ENCODE measurements around the gene AHSP.
"Not testable (repeated sequence)": the region's sequence is repeated elsewhere in the genome, so short reads cannot be mapped to it uniquely, and the experiment has no call there.

Gene AHSP, protein sequence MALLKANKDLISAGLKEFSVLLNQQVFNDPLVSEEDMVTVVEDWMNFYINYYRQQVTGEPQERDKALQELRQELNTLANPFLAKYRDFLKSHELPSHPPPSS

DNA sequence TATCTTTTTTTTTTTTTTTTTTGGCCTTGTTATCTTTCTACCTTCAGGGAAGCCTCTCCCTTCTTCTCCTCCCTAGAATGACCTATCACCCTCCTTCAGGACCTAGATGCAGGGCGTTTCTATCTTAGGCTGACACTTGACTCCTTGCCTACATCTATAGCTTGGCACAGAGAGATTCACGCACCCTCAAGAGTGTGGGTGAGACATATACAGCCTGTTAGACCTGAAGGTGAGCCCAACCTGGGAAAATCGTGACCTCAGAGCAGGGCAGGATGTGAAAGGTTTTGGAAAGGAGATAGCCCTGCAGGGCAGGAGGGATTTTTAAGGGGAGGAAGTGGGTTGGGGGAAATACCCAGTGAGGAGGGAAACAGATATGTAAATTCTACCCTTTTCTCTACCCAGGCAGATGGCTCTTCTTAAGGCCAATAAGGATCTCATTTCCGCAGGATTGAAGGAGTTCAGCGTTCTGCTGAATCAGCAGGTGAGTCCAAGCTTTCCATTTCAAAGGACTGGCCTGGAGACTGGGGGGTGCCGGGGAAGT lies at the start of gene AHSP:
Gene AHSP, plus strand, starts transcription at position 167 of the 541 bp plus-strand sequence. Its CDS starts 240 bp downstream, at position 407.
- no peak for DNase-seq

DNA sequence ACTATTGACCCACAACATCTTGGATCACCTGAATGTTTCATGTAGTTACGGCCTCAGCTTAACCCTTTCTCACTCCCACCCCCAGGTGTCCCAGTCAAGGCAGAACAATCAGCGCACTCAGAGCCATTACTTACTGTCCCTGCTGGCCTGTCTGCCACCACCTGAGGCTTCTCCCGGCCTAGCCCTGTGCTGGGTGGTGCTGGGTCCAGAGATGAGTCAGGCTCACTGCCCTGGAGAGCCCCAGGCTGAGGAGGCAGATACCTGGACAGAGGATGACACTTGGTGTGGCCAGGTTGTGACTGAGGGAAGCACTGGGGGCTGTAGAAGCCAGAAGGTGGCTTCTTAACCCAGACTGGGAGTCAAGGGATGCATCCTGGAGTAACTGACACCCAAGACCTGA lies 48.7 kb upstream of the AHSP start:
- DNase-seq, result no peak

DNA sequence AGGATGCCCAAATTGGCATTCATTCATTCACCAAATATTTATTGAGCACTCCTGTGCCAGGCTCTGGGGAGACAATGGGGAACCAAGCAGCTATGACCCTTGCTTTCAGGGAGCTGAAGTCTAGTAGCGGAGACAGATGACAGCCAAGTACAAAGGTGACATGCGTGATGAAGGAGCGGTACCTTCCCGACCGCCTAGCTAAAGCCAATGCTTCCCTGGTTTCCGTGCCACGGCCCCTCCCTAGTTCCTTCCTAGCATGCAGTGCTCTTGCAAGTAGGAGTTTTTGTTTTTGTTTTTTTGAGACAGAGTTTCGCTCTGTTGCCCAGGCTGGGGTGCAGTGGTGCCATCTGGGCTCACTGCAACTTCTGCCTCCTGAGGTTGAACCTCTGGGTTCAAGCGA lies 47.9 kb upstream of the AHSP start:
- no peak for DNase-seq

DNA sequence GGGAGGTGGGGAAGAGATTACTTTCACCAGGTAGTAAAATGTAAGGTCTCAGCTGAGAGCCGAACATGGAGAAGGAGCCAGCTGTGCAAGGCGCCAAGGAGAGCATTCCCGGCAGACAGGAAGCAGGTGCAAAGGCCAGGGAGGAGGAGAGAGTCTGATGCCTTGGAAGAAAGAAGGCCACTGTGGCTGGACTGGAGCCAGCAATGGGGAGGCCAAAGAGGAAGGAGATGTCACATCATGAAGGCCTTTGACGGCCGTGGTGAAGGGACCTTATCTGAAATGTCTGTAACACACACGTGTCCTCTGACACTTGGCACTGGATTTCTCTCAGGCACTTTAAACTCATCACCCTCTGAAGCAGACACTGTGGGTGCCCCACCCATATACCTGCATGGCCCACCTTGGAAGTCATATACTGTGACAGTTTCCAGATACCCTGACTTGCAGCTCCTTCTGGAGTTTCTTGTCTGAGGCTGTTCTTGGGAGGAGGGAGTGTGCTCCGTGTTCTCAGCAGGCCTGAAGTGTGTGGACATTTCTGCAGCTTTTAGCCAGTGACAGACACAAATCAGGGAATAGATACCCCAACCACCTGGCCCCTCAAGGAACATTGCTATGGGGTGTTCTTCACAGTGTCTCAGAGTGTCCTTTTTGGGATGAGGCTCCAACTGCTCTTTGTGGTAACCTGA lies 46.7 kb upstream of the AHSP start:
- no peak for DNase-seq

DNA sequence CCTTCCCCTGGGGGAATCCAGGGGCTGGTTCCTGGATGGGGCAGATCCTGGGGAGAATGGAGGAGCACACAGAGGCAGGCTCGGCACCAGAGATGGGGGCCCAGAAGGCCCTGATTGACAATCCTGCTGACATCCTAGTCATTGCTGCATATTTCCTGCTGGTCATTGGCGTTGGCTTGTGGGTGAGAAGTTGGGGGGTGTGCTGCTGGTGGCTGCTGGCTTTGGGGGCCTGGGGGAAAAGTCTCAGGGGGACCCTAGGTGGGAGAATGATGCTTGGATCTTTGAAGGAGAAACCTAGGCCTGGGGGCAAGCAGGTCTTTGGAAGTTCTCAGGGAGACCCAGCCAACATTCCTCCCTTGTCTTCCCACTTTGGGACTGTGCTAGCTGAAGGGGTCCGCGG lies 44.6 kb upstream of the AHSP start, which contains the start of gene SLC5A2:
Gene SLC5A2, plus strand, starts transcription at position 43 of the 400 bp plus-strand sequence. Its CDS starts 14 bp downstream, at position 57.
- DNase-seq, result no peak

DNA sequence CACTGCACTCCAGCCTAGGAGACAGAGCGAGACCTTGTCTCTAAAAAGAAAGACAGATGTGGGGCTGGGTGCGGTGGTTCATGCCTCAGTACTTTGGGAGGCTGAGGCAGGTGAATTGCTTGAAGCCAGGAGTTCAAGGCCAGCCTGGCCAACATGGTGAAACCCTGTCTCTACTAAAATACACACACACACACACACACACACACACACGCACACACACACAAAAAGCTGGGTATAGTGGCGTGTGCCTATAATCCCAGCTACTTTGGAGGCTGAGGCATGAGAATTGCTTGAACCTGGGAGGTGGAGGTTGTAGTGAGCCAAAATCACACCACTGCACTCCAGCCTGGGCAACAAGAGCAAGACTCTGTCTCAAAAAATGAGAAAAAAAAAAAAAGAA lies 43.7 kb upstream of the AHSP start:
- DNase-seq, result not testable (repeated sequence)

DNA sequence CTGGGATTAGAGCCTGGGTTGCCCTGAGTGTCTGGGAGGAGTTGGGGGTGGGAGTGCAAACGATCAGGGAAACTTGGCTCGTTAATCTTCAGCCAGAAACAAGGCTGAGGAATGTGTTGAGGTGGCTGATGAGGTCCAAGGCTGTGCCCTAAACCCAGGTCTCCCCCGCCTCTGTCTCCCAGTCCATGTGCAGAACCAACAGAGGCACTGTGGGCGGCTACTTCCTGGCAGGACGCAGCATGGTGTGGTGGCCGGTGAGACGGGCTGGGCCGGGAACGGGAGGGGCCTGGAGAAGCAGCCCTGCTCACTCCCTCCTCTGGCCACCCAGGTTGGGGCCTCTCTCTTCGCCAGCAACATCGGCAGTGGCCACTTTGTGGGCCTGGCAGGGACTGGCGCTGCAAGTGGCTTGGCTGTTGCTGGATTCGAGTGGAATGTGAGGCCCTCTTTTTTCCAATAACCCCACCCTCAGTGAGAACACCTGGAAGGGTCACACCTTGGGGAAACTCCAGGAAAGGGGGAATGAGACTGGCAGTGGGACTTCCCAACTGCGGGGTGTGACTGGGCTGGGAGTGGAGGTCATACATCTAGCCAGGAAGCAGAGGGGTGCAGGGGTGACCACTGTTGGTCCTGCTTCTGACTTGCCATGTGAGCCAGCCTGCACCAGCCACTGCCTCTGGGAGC lies 43.1 kb upstream of the AHSP start:
- DNase-seq, result no peak

DNA sequence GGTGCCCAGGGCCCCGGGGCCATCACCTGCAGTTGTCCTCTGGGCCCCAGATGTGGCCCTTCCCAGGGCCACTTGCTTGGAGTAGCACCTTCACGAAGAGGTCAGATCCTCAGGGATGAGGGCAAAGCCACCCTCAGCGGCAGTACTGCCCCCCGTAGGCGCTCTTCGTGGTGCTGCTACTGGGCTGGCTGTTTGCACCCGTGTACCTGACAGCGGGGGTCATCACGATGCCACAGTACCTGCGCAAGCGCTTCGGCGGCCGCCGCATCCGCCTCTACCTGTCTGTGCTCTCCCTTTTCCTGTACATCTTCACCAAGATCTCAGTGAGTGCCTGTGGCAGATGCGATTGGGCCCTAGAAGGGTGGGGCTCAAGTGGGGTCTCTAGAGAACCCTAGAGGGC lies 42.1 kb upstream of the AHSP start:
- DNase-seq, result no peak

DNA sequence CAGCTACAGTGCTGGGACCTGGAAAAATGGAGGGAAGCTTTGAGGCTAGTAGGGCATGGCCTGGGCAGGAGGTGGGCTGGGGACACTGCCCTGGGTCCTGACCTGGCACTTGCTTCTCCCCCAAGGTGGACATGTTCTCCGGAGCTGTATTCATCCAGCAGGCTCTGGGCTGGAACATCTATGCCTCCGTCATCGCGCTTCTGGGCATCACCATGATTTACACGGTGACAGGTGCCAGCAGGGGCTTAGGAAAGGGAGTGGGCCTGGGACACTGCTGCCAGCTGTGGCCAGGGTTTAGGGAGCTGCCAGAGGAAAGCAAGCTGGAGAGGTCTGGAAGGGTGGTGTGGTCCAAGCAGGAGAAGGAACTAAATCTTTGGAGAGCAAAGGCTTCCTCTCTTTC lies 41.7 kb upstream of the AHSP start:
- no peak for DNase-seq

DNA sequence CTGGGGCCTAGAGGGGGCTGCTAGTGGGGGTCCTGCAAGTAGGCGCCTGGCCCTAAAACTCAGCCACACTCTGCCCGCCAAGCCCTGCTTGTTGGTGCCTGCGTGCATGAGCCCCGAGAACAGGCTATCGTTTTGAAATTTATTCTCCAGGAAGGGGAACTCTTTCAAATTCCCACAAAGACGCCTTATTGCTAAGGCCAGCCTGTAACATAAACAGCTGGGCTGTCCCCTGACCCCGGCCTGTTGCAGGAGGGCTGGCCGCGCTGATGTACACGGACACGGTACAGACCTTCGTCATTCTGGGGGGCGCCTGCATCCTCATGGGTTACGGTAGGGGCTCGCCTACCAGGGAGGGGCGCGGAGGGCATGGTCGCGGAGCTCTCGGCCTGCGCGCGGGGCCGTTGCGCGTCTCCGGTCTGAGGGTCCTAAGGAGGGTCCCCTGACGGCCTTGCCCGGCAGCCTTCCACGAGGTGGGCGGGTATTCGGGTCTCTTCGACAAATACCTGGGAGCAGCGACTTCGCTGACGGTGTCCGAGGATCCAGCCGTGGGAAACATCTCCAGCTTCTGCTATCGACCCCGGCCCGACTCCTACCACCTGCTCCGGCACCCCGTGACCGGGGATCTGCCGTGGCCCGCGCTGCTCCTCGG lies 40.5 kb upstream of the AHSP start:
- DNase-seq, result no peak

DNA sequence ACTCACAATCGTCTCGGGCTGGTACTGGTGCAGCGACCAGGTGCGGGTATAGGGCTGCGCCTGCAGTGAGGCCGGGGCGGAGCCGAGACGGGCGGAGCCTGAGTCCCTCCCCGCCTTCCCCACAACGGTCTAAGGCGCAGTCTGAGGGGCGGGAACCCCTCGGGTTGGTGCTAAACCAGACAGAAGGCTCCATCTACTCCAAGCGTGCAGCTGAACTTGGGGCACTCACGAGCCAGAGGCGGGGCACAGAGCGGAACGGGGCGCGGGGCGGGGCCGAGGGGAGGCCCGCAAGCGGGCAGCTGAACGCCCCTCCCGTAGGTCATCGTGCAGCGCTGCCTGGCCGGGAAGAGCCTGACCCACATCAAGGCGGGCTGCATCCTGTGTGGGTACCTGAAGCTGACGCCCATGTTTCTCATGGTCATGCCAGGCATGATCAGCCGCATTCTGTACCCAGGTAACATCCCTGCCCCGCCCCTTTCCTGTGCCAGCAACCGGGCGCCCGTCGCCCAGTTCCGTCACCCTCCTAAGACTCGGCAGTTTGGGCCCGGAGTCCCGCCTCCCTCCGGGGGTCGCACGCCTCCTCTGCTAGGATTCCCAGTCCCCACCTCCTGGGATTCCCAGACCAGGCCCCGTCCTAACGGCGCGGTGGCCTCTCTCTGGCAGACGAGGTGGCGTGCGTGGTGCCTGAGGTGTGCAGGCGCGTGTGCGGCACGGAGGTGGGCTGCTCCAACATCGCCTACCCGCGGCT lies 39.8 kb upstream of the AHSP start:
- DNase-seq, result peak; percentile 21 to 68 (median 53)

DNA sequence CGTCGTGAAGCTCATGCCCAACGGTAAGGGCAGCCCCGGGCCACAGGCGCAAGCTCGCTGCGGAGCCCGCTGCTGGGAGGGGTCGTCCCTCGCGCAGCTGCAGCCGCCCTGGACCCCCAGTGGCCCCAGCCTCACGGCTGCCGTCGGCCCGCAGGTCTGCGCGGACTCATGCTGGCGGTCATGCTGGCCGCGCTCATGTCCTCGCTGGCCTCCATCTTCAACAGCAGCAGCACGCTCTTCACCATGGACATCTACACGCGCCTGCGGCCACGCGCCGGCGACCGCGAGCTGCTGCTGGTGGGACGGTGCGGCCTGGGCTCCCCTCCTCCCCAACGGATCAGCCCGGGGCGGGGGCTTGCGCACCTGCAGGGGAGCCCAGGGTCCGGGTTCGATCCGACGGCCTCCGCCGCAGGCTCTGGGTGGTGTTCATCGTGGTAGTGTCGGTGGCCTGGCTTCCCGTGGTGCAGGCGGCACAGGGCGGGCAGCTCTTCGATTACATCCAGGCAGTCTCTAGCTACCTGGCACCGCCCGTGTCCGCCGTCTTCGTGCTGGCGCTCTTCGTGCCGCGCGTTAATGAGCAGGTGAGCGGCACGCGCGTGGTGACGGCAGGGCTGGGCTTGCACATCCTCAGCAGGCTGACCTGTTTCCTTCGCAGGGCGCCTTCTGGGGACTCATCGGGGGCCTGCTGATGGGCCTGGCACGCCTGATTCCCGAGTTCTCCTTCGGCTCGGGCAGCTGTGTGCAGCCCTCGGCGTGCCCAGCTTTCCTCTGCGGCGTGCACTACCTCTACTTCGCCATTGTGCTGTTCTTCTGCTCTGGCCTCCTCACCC lies 39.0 kb upstream of the AHSP start:
- DNase-seq, result no peak

DNA sequence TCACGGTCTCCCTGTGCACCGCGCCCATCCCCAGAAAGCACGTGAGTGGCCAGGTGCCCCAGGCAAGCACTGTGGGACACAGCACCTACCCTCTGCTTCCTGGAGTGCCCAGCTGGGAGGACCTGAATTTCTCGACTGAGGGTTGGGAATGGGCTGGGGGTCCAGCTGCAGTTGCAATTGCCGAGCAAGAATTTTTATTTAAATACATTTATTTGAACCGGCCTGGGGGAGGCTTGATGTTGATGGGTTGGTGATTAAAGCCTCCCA lies 38.5 kb upstream of the AHSP start:
- no peak for DNase-seq

DNA sequence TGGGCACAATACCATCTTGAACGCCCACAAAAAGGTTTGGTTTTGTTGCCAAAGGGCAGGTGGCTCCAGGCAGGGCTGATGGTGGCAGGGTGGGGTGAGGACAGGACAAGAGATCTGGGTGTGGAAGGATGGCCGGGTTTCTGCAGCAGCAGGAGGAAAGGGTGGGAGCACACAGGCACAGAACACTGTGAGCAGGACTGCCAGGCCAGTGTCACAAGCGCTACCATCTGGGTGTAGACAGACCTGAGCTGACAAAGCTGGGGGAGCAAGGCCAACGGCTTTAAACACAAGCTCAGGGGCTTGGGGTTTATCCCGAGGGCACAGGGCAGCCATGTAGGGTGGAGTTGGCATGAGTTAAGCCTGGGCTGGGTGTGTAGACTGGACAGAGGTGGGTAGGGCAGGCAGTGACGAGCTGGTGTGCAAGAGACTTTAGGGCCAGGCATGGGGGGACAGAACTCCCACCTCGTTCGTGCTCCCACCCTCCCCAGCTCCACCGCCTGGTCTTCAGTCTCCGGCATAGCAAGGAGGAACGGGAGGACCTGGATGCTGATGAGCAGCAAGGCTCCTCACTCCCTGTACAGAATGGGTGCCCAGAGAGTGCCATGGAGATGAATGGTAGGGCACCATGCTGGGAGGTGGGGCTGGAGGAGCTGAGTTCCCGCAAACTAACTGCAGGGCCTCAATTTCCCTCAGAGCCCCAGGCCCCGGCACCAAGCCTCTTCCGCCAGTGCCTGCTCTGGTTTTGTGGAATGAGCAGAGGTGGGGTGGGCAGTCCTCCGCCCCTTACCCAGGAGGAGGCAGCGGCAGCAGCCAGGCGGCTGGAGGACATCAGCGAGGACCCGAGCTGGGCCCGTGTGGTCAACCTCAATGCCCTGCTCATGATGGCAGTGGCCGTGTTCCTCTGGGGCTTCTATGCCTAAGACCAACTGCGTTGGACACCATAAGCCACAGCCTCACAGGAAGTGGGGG lies 37.8 kb upstream of the AHSP start:
- DNase-seq, result no peak

DNA sequence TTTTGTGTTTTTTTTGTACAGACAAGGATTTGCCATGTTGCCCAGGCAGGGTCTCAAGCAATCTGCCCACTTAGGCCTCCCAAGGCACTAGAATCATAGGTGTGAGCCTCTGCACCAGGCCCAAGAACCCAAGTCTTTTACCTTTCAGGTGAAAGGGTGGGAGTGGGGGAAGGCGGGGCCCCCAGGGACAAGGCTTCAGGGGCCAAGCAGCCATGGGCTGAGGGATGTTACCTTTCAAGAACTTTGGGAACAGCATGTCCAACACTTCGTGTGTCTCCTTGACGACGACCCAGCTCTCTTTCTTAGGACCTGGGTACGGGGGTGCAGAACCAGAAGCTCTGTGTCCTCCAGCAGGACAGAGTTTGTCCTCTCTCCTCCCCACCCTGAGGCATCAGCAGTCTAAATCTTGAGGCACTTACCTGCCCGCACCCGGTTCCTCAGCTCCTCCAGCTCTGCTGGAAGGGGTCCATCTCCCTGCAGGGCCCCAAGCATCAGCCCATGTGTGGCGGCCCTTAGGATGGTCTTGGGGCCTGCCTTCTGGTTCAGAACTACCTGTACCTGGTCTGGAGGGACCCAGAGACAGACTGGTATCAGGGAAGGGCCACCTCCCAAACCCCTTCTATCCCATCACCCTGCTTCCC lies 35.8 kb upstream of the AHSP start:
- DNase-seq, result no peak

DNA sequence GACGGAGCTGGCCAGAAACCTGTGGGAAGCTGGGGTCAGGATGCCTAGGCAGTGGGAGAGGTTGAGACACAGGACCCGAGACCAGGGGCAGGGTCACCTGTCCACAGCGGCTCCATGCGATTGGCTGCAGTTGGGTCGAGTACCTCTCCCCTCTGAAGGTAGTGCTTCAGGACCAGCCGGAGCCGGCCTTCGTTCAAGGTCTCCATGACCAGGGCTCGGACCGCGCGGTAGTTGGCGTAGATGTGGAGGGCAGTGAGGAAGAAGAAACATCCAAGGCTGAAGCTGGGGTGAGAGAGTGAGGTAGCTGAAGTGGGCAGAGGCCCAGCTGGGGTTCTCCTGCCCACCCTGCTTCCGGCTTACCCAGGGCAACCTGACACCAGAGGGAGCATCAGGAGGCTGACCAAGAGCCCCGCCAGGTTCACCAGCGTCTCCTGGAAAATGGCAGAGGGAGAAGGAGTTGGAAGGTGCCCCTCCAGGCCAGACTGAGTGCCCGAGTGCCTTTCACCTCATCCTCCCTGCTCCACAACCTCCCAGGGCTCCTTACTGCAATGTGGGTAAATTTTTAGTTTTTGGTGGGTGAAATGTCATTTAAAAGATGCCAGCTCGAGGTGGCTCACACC lies 34.1 kb upstream of the AHSP start:
- DNase-seq, result no peak

DNA sequence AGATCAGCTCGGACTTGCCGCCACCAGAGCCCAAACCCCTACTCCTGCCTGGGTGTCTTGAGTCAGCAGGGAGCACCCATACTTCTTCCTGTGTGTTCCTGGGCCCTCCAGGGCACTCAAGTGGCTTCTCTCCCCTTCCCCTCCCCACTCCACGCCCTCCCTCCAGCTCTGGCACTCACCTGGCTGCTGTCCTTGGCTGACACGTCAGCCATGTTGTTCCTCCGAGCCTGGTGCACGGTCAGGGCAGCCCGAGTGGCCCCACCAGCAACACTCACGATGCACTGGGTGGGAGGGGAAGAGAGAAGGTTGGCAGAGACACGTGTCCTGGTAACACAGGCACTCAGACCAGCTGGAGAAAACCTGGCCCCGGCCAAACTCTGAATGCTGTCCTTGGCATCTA lies 31.0 kb upstream of the AHSP start:
- no peak for DNase-seq

DNA sequence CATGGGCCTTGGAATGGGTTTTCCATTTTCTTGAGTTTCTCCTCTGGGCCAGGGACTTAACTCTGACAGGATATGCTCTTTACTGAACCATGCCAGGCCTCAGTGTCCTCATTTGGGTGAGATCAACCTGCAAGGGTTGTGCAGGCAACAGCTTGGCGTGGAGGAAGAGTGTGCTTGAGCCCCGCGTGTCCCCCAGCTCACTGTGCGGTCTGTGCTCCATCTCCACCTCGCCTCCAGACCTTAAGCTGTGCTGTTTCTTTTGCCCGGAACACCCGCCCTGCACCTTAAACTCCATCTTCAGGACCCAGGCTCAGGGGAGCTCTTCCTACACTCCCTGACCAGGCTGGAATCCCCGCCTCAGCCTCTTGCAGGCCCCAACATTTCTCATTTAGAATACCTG lies 29.2 kb upstream of the AHSP start:
- no peak for DNase-seq

DNA sequence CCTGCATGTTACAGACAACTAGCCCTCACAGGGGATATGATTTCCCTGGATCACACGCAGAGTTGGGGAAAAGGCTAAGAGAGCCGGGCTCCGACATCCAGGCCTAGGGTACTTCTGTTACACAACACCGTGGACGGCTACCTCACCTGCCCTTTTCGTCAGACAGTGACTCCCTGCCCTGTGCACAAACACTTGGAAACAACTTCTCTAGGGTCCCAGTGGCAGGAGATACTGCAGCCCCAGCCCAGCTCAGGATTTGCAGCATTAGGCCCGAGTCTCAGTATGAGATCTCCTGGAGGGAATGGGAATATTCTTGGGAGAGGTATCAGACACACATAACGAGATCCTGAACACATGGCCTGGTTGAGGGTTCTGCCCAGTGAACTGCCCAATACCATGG lies 27.8 kb upstream of the AHSP start:
- no peak for DNase-seq
